ENCODE data around the gene SYK.

SYK gene

DNA sequence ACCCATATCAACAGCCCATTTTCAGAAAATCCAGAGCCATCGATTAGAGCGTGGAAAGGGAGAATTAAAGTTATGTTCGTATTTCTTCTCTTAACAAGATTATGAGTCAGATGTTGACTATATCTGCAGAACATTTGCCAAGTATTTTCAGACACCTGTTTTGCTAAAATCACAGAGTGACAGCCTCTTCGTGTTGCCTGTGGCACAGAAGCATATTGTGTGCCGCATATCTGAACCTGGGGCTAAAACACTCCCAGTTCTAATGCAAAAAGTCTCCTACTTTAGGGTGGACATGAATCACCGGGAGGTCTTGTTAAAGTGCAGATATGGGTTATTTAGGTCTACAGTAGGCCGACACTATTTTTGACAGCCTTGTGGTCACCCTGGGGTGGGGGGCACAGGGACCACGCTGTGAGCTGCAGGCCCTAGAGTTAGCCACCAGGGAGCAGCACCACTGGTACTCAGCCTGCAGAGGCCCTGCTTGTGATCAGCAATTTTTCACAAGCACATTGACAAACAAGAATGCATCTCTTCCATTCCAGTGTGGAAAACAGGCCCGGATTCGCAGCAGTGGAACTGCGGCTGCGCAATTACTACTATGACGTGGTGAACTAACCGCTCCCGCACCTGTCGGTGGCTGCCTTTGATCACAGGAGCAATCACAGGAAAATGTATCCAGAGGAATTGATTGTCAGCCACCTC lies 93.5 kb downstream of the SYK start:
- no peak overlapping the region for H3K4me3 ChIP-seq (ENCODE audit: low read depth, low read length)
- TF ChIP-seq, protein P1, sequence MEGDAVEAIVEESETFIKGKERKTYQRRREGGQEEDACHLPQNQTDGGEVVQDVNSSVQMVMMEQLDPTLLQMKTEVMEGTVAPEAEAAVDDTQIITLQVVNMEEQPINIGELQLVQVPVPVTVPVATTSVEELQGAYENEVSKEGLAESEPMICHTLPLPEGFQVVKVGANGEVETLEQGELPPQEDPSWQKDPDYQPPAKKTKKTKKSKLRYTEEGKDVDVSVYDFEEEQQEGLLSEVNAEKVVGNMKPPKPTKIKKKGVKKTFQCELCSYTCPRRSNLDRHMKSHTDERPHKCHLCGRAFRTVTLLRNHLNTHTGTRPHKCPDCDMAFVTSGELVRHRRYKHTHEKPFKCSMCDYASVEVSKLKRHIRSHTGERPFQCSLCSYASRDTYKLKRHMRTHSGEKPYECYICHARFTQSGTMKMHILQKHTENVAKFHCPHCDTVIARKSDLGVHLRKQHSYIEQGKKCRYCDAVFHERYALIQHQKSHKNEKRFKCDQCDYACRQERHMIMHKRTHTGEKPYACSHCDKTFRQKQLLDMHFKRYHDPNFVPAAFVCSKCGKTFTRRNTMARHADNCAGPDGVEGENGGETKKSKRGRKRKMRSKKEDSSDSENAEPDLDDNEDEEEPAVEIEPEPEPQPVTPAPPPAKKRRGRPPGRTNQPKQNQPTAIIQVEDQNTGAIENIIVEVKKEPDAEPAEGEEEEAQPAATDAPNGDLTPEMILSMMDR (IDR thresholded peaks at IDR 0.05; ENCODE audit: borderline replicate concordance, insufficient read depth, low read depth, low read length): peak; percentile 77

DNA sequence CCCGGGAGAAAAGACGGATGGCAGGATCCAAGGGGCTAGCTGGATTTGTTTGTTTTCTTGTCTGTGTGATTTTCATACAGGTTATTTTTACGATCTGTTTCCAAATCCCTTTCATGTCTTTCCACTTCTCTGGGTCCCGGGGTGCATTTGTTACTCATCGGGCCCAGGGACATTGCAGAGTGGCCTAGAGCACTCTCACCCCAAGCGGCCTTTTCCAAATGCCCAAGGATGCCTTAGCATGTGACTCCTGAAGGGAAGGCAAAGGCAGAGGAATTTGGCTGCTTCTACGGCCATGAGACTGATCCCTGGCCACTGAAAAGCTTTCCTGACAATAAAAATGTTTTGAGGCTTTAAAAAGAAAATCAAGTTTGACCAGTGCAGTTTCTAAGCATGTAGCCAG lies 94.2 kb downstream of the SYK start:
- TF ChIP-seq, protein P1 (IDR thresholded peaks at IDR 0.05; ENCODE audit: borderline replicate concordance, insufficient read depth, low read depth, low read length): no peak
- no peak overlapping the region for H3K4me3 ChIP-seq (ENCODE audit: low read depth, low read length)

DNA sequence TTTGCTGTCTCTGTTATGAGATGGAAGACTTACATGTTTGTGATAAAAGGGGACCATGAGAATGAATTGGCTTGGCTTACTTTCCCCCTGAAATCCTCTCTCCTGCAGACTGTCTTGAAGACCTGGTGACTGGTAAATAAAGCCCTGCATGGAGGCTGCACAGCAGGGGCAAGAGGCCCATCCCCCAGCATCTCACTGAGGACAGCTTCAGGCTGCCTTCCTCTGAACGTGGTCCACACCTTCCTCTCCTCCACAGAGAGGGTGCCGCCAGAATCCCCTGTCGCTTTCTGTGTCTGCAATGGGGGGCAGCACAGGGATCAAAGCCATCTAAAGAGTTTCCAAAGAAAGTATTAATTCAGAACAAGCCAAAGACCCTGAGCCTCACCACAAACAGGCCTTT lies 94.6 kb downstream of the SYK start:
- TF ChIP-seq, protein P1 (IDR thresholded peaks at IDR 0.05; ENCODE audit: borderline replicate concordance, insufficient read depth, low read depth, low read length): no peak
- H3K4me3 ChIP-seq (ENCODE audit: low read depth, low read length): no peak overlapping the region

DNA sequence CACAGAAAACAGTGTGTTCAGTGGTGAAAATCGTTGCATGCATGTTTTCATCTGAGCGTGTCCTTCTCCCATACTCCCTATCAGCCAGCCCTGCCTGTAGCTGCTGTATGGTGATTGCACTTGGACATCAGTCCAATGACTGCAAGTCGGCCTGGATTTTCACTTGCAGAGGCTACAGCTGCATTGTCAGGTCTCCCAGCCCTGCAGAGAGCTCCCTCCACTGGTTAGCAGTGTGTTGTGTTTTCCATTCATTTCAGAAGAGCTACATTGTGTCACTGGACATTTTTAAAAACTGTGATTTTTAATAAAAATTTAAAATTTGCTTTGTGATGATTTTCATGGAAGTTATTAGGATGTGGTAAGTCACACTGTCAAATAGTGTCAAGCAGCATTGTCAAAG lies 96.6 kb downstream of the SYK start:
- no peak overlapping the region for H3K4me3 ChIP-seq (ENCODE audit: low read depth, low read length)
- TF ChIP-seq, protein P1 (IDR thresholded peaks at IDR 0.05; ENCODE audit: borderline replicate concordance, insufficient read depth, low read depth, low read length): no peak

DNA sequence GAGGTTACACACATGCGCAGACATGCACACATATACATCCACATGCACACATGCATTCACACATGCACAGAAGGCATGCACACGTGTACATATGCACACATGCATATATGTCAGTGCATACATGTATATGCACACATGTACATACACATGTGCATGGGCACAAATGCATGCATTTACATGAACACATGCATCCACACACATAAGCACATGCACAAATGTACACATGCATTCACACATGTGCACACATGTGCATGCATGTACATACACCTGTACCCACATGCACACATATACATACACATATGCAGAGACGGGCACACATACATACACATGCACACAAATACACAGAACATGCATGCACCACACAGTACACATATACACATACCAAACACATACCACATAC lies 97.7 kb downstream of the SYK start:
- TF ChIP-seq, protein P1 (IDR thresholded peaks at IDR 0.05; ENCODE audit: borderline replicate concordance, insufficient read depth, low read depth, low read length): no peak
- H3K4me3 ChIP-seq (ENCODE audit: low read depth, low read length): no peak overlapping the region

DNA sequence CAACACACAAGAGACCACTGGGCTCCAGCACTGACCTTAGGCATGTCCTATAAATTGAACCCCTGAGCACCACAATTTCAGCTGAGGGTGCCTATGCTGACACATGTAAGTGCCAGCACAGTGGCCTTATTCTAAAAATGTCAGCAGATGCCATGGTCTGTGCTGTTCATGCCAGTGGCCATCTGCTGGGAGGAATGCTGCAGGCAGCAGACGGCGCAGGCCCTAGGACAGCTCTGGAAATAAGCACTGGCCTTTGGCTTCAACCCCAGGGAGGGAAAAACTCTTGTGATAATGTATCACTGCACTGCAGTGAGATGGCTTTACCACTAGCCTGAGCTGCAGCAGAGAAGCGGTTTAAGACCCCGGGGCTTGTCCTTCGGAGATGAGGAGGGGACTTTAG lies 98.5 kb downstream of the SYK start:
- no peak overlapping the region for H3K4me3 ChIP-seq (ENCODE audit: low read depth, low read length)
- TF ChIP-seq, protein P1 (IDR thresholded peaks at IDR 0.05; ENCODE audit: borderline replicate concordance, insufficient read depth, low read depth, low read length): no peak

DNA sequence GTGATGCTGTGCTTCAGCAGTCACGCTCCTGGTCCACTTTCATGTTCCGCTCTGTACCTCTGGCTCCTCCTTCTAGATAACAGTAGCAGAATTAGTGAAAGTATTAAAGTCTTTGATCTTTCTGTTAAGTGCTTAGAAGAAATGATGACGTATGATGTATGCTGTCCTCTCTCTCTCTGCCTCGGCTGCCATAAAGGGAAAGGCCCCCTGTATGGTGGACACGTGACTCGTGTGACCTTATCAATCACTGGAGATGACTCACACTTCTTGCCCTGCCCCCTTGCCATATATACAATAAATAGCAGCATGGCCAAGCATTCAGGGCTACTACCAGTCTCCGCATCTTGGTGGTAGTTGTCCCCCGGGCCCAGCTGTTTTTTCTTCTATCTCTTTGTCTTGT lies 100.3 kb downstream of the SYK start:
- H3K4me3 ChIP-seq (ENCODE audit: low read depth, low read length): no peak overlapping the region
- TF ChIP-seq, protein P1 (IDR thresholded peaks at IDR 0.05; ENCODE audit: borderline replicate concordance, insufficient read depth, low read depth, low read length): no peak
